HG03571 (cell line): ENCODE results near the gene SMIM11.
A peak's percentile ranks its signal among the peaks of the same experiment; 100 is the strongest.
"Not testable (repeated sequence)": the region's sequence is repeated elsewhere in the genome, so short reads cannot be mapped to it uniquely, and the experiment has no call there.

ENCODE experiments used
- ATAC-seq: cut with Tn5 transposase; IDR thresholded peaks from one replicate; pipeline ENCODE4 v1.9.1; 2021; ENCODE audit not compliant: unreplicated experiment

SMIM11 gene

DNA sequence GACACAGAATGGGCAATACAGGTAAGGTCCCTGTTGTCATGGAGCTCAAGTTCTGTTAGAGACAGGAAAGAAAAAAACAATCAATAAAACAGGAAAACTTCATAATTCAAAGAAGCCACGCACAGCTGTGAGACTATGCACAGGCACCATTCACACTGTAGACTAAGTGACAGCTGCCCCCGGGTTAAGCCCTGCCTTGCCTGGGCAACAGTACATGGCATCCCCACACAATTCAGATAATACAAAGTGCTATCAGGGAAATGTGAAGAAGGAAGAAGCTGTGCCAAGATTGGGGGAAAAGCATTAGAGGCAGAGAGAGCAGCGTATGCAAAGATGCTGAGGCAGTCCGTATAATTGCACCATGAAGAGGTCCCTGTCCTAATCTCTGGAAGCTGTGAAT, 20.5 kb upstream of the SMIM11 start:
- ATAC-seq: no peak

- no peak for ATAC-seq
These were observed 19.7 kb upstream of the SMIM11 start for GRCh38 chr21:34355570-34355969.

GRCh38 chr21:34357889-34358288, 17.4 kb upstream of the SMIM11 start:
- ATAC-seq: no peak

- no peak for ATAC-seq
These were observed 16.4 kb upstream of the SMIM11 start for GRCh38 chr21:34358866-34359265.

DNA sequence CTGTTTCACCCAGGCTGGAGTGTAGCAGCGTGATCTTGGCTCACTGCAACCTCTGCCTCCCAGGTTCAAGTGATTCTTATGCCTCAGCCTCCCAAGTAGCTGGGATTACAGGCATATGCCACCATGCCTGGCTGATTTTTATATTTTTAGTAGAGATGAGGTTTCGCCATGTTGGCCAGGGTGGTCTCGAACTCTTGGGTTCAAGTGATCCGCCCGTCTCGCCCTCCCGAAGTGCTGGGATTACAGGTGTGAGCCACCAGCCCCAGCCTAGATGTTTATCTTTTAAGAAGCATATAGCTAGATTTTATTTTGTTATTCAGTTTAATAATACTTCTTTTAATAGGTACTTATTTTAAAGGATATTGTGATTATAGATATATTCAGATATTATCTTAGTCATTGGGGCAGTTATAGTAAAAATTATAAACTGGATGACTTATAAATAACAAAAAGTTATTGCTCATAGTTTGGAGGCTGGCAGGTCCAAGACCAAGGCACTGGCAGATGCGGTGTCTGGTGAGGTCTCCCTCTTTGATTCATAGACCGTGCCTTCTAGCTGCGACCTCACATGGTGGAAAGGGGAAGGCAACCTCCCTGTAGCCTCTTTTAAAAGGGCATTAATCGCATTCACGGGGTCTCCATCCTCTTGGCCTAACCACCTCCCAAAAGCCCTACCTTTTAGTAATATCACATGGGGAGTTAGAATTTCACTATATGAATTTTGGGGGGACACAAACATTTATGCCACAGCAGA, 14.6 kb upstream of the SMIM11 start:
- ATAC-seq: no peak

DNA sequence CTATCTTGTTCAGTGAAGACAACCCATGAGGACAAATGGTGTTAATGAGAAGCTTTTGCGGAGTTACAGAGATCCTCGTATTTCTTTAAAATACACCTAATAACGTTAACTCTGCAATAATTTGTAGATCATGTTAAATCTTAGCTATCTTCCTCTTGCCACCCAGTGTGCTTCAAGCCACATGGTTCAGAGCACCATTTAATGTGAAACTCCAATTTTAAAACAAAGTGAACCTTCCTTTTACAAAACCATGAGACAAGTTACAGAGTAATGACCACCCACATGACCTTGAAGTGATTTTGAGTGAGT, 13.2 kb upstream of the SMIM11 start:
- ATAC-seq: no peak

DNA sequence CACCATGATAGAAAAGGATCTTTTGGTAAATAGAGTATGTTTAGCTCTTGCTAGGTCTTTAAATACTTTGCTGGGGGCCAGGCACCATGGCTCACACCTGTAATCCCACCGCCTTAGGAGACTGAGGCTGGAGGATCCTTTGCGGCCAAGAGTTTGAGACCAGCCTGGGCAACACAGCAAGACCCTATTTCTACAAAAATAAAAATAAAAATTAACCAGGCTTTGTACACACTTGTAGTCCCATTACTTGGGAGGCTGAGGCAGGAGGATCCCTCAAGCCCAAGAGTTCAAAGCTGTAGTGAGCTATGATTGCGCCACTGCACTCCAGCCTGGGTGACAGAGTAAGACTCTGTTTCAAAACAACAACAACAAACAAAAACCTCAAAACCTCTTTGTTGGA, 12.6 kb upstream of the SMIM11 start:
- ATAC-seq: no peak

GRCh38 chr21:34363733-34364132, 11.6 kb upstream of the SMIM11 start, which contains the start of gene KCNE2:
TSS of gene KCNE2 (plus strand) at chr21:34364006. CDS start at chr21:34370479, 6,473 bp downstream.
- ATAC-seq: no peak

- ATAC-seq: no peak
These were observed 10.4 kb upstream of the SMIM11 start for GRCh38 chr21:34364921-34365320.

- ATAC-seq: no peak
These were observed 9.5 kb upstream of the SMIM11 start for GRCh38 chr21:34365809-34366208.

GRCh38 chr21:34367320-34367935, 7.9 kb upstream of the SMIM11 start:
- ATAC-seq: no peak

- no peak for ATAC-seq
These were observed 5.6 kb upstream of the SMIM11 start for GRCh38 chr21:34369741-34370140.

DNA sequence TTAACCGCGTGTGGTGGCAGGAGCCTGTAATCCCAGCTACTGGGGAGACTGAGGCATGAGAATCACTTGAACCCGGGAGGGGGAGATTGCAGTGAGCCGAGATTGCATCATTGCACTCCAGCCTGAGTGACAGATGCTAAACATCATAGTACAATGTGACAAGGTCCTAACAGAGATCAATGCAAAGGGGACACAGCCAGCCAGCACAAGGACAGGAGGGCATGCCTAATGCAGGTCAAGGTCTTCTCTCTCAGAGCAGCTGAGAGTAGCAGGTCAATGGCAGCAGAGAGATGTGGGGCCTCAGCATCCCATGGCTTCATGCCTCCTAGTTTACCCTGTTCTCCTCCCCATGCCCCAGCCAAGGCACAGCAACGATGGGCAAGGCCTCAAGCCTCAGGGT, 3.0 kb upstream of the SMIM11 start:
- no peak for ATAC-seq

- ATAC-seq: not testable (repeated sequence)
These were observed 845 bp upstream of the SMIM11 start for GRCh38 chr21:34374462-34374861.

DNA sequence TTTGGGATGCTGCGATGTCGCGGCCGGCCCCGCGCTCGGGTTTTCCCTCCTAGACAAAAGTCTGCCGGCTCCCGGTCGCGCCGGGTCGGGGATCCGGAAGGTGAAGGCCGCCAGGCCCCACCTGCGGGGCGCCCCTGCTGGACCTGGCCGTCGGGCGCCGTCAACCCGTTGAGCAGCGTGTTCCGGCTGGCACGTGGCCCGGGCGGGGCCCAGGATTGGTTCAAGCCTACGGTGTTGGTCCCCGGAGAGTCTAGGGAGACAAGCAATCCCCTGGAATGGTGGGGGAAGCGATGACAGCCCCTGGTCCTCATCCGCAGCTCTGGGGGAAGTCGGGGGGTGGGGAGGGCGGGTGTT, 289 bp downstream of the SMIM11 start:
- ATAC-seq: peak; percentile 69

DNA sequence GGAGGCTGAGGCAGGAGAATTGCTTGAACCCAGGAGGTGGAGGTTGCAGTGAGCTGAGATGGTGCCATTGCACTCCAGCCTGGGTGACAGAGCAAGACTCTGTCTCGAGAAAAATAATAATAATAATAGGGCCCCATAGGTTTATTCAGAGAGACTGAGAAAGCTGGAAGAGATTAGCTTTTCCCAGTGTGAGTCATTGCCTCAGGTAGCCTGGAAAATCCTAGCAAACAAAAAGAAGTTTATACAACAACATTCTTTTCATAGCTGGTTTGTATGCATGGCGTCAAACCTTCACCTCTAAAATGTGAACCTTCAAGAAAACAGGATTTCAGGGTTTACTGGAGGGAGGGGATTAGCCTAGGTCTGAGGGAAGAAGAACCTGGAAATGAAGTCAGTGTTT, 7.8 kb downstream of the SMIM11 start:
- ATAC-seq: not testable (repeated sequence)

GRCh38 chr21:34383724-34384415, 8.6 kb downstream of the SMIM11 start:
- ATAC-seq: peak; percentile 64

GRCh38 chr21:34400522-34400921, 25.2 kb downstream of the SMIM11 start:
- ATAC-seq: not testable (repeated sequence)

DNA sequence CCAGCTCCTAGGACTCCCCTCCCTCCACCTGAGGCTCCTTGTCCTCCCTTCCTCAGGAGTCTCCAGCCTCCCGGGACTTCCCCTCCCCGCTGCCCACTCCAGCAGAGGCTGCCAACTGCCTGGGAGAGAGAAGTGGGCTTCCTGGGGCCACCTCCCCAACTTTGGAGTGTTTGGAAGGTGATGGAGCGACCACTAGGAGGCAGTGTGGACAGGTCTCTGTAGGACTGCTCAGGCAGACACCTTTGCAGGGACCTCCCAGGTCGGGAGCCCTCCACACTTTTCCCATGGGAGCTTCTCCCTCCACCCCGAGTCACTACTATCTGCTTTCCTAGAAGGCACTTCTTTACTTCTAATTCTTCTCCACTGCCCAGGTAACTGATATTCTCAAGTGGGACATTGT, 29.4 kb downstream of the SMIM11 start:
- ATAC-seq: not testable (repeated sequence)

GRCh38 chr21:34405686-34406085, 30.4 kb downstream of the SMIM11 start:
- not testable (repeated sequence) for ATAC-seq

DNA sequence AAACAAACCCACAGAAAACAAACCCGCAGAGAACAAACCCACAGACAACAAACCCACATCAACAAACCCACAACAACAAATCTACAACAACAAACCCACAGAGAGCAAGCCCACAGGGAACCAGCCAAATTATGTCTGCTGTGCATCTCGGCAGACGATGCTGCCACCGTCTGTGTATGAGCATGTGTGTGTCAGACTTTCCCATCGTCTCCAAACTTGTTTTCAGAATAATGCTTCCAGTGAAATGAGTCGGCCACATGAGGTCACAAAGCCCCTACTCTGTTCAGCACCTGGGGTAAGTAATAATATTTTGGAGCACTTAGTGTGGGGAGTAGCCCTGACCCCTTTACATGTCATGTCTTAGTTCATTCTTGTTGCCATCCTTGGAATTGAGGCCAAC, 30.8 kb downstream of the SMIM11 start:
- not testable (repeated sequence) for ATAC-seq

- ATAC-seq: not testable (repeated sequence)
These were observed 31.4 kb downstream of the SMIM11 start for GRCh38 chr21:34406676-34407075.
